K562 (cell line): ENCODE measurements around the gene TOMM40L. TPM values are rescaled to one million over a fixed set of nuclear protein-coding genes. Genes with fewer than 3 reads are reported as not detected.

Source experiments
- CHD2 ChIP-seq: IDR thresholded peaks from 2 replicates; pipeline ENCODE4 v1.6.1; 2011; ENCODE audit warnings: low read depth, low read length
- GATA2 ChIP-seq: sonication (generic); formaldehyde crosslinking; IDR thresholded peaks from 2 replicates; pipeline ENCODE4 v1.4.0; 2020; ENCODE audit warnings: mild to moderate bottlenecking, missing genetic modification reagents
- MBD2 ChIP-seq: sonication (generic); IDR thresholded peaks from 2 replicates; pipeline ENCODE4 v1.6.1; 2016; ENCODE audit warnings: low read depth, borderline replicate concordance
- MEF2D ChIP-seq: conservative IDR thresholded peaks from 2 replicates; pipeline ENCODE4 v1.6.1; 2016; ENCODE audit warnings: low read depth, missing genetic modification characterization, missing compliant biosample characterization
- MXI1 ChIP-seq: IDR thresholded peaks from 2 replicates; pipeline ENCODE4 v1.6.1; 2011; ENCODE audit warnings: low read depth, mild to moderate bottlenecking, improper control_type of control experiment, low read length
- MYC ChIP-seq, 2 experiments: fragments of 250-450 bp in 1 of 2; sonication (Bioruptor Pico) in 1 of 2; IDR thresholded peaks; 2 replicates each; pipeline versions ENCODE4 v1.5.1 to v1.6.1; 2012 to 2021; ENCODE audit warnings: low read depth in 2 of 2, borderline replicate concordance in 1 of 2, improper control_type of control experiment in 1 of 2, low read length in 1 of 2, mild to moderate bottlenecking in 1 of 2, moderate library complexity in 1 of 2
- PRMT5 ChIP-seq: sonication (generic); formaldehyde crosslinking; IDR thresholded peaks from 2 replicates; pipeline ENCODE4 v1.5.0; 2020; ENCODE audit warnings: missing genetic modification reagents
- TGIF2 ChIP-seq: sonication (generic); formaldehyde crosslinking; IDR thresholded peaks from 2 replicates; pipeline ENCODE4 v1.8.1; 2022; ENCODE audit warnings: mild to moderate bottlenecking, missing genetic modification reagents, moderate library complexity
- TOE1 ChIP-seq, 2 experiments: fragments of 450-650 bp in 1 of 2; sonication (generic) in 1 of 2; formaldehyde crosslinking in 1 of 2; IDR thresholded peaks; 2 replicates each; pipeline versions ENCODE4 v1.7.1 to v1.8.0; 2016 to 2022; ENCODE audit warnings: borderline replicate concordance in 2 of 2, mild to moderate bottlenecking in 2 of 2, antibody characterized with exemption in 1 of 2, inconsistent platforms in 1 of 2, low read depth in 1 of 2, missing genetic modification reagents in 1 of 2, moderate library complexity in 1 of 2
- YY1 ChIP-seq, 3 experiments: IDR thresholded peaks; 2 replicates each; pipeline ENCODE4 v1.6.1; 2011; ENCODE audit warnings: low read length in 2 of 3, mild to moderate bottlenecking in 2 of 3, moderate library complexity in 2 of 3, borderline replicate concordance in 1 of 3, control low read depth in 1 of 3, low read depth in 1 of 3; ENCODE audit not compliant: insufficient read depth in 3 of 3, insufficient replicate concordance in 2 of 3, control insufficient read depth in 1 of 3, insufficient read length in 1 of 3; ENCODE audit errors: extremely low read depth in 1 of 3
- ZBTB17 ChIP-seq: fragments of 450-650 bp; formaldehyde crosslinking; IDR thresholded peaks from 2 replicates; pipeline ENCODE4 v1.4.0; 2020; ENCODE audit warnings: mild to moderate bottlenecking
- ZNF165 ChIP-seq: fragments of 250-450 bp; sonication (Bioruptor Pico); IDR thresholded peaks from 2 replicates; pipeline ENCODE4 v1.4.0; 2020; ENCODE audit warnings: borderline replicate concordance
- ZNF445 ChIP-seq: fragments of 250-450 bp; sonication (Bioruptor Pico); IDR thresholded peaks from 2 replicates; pipeline ENCODE4 v1.4.0; 2020; ENCODE audit warnings: low read depth, mild to moderate bottlenecking, moderate library complexity
- ZNF77 ChIP-seq: fragments of 250-450 bp; sonication (Bioruptor Pico); IDR thresholded peaks from 2 replicates; pipeline ENCODE4 v1.5.0; 2020
- polyA plus RNA-seq, 8 experiments: library from polyadenylated mRNA; depleted of rRNA in 4 of 8; stranded (reverse) in 5 of 8; unstranded in 3 of 8; fragments of >200 nt; fragmentation: Nextera tagmentation in 2 of 8; fragmentation: Illumina TruSeq in 1 of 8; extraction: Ambion mirVana in 2 of 8; extraction: Trizol in 1 of 8; gene quantifications; 2 replicates each; pipeline versions ENCODE4 v1.2.1 to v1.2.3, GENCODE V29; 2011 to 2014; ENCODE audit warnings: inconsistent platforms in 1 of 8, missing spikeins in 1 of 8
- total RNA-seq, 7 experiments: library from RNA; depleted of rRNA in 6 of 7; stranded (reverse); fragments of >200 nt in 6 of 7; fragmentation: Illumina TruSeq in 2 of 7; extraction: Trizol in 2 of 7; gene quantifications; 2 replicates each; pipeline versions ENCODE4 v1.2.1 to v1.2.3, GENCODE V29; 2011 to 2021; ENCODE audit warnings: low replicate concordance in 1 of 7
- TF ChIP-seq, protein P1 (sequence below): fragments of 450-650 bp; formaldehyde crosslinking; IDR thresholded peaks from 2 replicates; pipeline ENCODE4 v1.4.0; 2020; ENCODE audit warnings: mild to moderate bottlenecking, moderate library complexity
- TF ChIP-seq, protein P2 (sequence below): fragments of 250-450 bp; sonication (Bioruptor Pico); IDR thresholded peaks from 2 replicates; pipeline ENCODE4 v1.8.0; 2021; ENCODE audit warnings: borderline replicate concordance, mild to moderate bottlenecking, moderate library complexity; ENCODE audit not compliant: poor library complexity, severe bottlenecking
- TF ChIP-seq, protein P3 (sequence below): IDR thresholded peaks from 2 replicates; pipeline ENCODE4 v1.6.1; 2012; ENCODE audit warnings: low read depth, low read length, improper control_type of control experiment, borderline replicate concordance
- TF ChIP-seq, protein P4 (sequence below): sonication (generic); formaldehyde crosslinking; IDR thresholded peaks from 2 replicates; pipeline ENCODE4 v1.8.0; 2022; ENCODE audit warnings: mild to moderate bottlenecking, missing genetic modification reagents
- TF ChIP-seq, protein P5 (sequence below): sonication (generic); formaldehyde crosslinking; IDR thresholded peaks from 2 replicates; pipeline ENCODE4 v1.8.1; 2023; ENCODE audit warnings: mild to moderate bottlenecking, missing genetic modification reagents, moderate library complexity

Gene TOMM40L
- total and polyA plus RNA-seq, 9 of the 15 experiments (the other 6 are each of a cell fraction or from before 2014, with no cell fraction given), result 9.6 to 33.6 (median 25.2) TPM

DNA sequence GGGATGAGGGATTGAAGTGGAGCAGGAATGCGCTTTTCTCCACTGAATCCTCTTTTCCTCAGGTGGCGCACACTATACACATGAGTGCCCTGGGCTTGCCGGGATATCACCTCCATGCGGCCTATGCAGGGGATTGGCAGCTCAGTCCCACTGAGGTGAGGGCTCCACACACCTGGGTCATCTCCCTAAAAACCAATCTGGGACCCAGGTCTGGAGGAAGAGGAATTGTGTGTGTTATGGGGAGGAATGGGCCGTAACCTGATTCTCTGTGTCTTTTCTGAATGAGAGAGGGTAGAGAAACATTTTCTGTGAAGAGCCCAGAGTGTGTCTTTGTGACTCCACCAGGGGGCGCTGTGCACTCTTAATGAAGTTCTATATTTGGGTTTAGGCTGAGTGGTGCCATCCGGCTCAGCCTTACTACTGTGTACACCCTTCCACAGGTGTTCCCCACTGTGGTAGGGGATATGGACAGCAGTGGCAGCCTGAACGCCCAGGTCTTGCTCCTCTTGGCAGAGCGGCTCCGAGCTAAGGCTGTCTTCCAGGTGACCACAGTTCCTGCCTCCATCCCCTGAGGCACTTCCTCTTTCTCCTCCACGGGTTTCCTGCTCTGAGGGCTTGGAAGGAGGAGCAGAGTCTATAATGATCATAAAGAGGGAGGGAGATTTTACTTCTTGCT lies 1.5 kb downstream of the TOMM40L start (continued):
- TF ChIP-seq, protein P1, sequence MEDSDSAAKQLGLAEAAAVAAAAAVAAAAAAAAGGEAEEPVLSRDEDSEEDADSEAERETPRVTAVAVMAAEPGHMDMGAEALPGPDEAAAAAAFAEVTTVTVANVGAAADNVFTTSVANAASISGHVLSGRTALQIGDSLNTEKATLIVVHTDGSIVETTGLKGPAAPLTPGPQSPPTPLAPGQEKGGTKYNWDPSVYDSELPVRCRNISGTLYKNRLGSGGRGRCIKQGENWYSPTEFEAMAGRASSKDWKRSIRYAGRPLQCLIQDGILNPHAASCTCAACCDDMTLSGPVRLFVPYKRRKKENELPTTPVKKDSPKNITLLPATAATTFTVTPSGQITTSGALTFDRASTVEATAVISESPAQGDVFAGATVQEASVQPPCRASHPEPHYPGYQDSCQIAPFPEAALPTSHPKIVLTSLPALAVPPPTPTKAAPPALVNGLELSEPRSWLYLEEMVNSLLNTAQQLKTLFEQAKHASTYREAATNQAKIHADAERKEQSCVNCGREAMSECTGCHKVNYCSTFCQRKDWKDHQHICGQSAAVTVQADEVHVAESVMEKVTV (CRISPR knock-in tag), result peak; percentile 66; the same call in 1 of the 2 replicates
- no peak for TF ChIP-seq ZNF445 (CRISPR knock-in tag)
- no peak for TF ChIP-seq ZNF165 (CRISPR knock-in tag)
- no peak for TF ChIP-seq YY1 (IDR thresholded peaks at IDR 0.05; ENCODE audit: borderline replicate concordance in 1 of 3, control insufficient read depth in 1 of 3, extremely low read depth in 1 of 3, insufficient read depth in 3 of 3, insufficient read length in 1 of 3, insufficient replicate concordance in 2 of 3, low read depth in 1 of 3, low read length in 2 of 3)
- TF ChIP-seq, protein P2, sequence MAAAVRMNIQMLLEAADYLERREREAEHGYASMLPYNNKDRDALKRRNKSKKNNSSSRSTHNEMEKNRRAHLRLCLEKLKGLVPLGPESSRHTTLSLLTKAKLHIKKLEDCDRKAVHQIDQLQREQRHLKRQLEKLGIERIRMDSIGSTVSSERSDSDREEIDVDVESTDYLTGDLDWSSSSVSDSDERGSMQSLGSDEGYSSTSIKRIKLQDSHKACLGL (CRISPR knock-in tag), result no peak
- TF ChIP-seq, protein P3, sequence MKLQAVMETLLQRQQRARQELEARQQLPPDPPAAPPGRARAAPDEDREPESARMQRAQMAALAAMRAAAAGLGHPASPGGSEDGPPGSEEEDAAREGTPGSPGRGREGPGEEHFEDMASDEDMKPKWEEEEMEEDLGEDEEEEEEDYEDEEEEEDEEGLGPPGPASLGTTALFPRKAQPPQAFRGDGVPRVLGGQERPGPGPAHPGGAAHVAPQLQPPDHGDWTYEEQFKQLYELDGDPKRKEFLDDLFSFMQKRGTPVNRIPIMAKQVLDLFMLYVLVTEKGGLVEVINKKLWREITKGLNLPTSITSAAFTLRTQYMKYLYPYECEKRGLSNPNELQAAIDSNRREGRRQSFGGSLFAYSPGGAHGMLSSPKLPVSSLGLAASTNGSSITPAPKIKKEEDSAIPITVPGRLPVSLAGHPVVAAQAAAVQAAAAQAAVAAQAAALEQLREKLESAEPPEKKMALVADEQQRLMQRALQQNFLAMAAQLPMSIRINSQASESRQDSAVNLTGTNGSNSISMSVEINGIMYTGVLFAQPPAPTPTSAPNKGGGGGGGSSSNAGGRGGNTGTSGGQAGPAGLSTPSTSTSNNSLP, result no peak
- 0 out of 2 replicates have a peak, but pooled peaks have one; percentile 17 for TF ChIP-seq MYC (IDR thresholded peaks at IDR 0.05; ENCODE audit: low read depth, low read length)
- no peak for TF ChIP-seq MYC (CRISPR knock-in tag; IDR thresholded peaks at IDR 0.05; ENCODE audit: borderline replicate concordance, low read depth)
- TF ChIP-seq PRMT5, result no peak
- no peak for TF ChIP-seq CHD2
- TF ChIP-seq GATA2 (CRISPR knock-in tag), result no peak
- TF ChIP-seq, protein P4, sequence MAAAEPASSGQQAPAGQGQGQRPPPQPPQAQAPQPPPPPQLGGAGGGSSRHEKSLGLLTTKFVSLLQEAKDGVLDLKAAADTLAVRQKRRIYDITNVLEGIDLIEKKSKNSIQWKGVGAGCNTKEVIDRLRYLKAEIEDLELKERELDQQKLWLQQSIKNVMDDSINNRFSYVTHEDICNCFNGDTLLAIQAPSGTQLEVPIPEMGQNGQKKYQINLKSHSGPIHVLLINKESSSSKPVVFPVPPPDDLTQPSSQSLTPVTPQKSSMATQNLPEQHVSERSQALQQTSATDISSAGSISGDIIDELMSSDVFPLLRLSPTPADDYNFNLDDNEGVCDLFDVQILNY (CRISPR knock-in tag), result no peak
- no peak for TF ChIP-seq TOE1 (IDR thresholded peaks at IDR 0.05; ENCODE audit: borderline replicate concordance)
- no peak for TF ChIP-seq TOE1 (CRISPR knock-in tag; IDR thresholded peaks at IDR 0.05; ENCODE audit: borderline replicate concordance, low read depth)
- TF ChIP-seq ZBTB17 (CRISPR knock-in tag), result 0 out of 2 replicates have a peak, but pooled peaks have one; percentile 54
- 0 out of 2 replicates have a peak, but pooled peaks have one; percentile 34 for TF ChIP-seq MEF2D
- TF ChIP-seq MBD2, result no peak
- TF ChIP-seq TGIF2 (CRISPR knock-in tag), result no peak
- TF ChIP-seq MXI1, result no peak
- TF ChIP-seq, protein P5, sequence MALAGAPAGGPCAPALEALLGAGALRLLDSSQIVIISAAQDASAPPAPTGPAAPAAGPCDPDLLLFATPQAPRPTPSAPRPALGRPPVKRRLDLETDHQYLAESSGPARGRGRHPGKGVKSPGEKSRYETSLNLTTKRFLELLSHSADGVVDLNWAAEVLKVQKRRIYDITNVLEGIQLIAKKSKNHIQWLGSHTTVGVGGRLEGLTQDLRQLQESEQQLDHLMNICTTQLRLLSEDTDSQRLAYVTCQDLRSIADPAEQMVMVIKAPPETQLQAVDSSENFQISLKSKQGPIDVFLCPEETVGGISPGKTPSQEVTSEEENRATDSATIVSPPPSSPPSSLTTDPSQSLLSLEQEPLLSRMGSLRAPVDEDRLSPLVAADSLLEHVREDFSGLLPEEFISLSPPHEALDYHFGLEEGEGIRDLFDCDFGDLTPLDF (CRISPR knock-in tag), result no peak
- no peak for TF ChIP-seq ZNF77 (CRISPR knock-in tag)
